IMR-90 (cell line): Measurements from ENCODE around the gene NME7. TPM values are rescaled to one million over a fixed set of nuclear protein-coding genes. Genes with fewer than 3 reads are reported as not detected.
A peak's percentile ranks its signal among the peaks of the same experiment; 100 is the strongest.

Experiments used
- ATAC-seq: fragments of 200-7000 bp; cut with Tn5 transposase; 2 replicates; pipeline ENCODE4 v1.9.1; 2020; ENCODE audit warnings: low read depth, mild to moderate bottlenecking, moderate library complexity
- BruUV-seq: library from RNA; stranded (reverse); fragments of 400-500 nt; replicated peaks from 2 replicates; lab custom pipeline; 2021; lab: Mats Ljungman, UMichigan
- CTCF ChIA-PET: fragments of 300-600 bp; formaldehyde crosslinking; extraction: SDS; loops from one replicate; lab custom pipeline; 2021; ENCODE audit warnings: antibody characterized with exemption; lab: Yijun Ruan, JAX
- POLR2A ChIA-PET: fragments of 300-600 bp; sonication (Branson Sonifier 250); formaldehyde crosslinking; loops from one replicate; lab custom pipeline; 2022; ENCODE audit warnings: antibody characterized with exemption; ENCODE audit not compliant: unreplicated experiment; lab: Charles Lee
- DNase-seq: peaks from one replicate; pipeline ENCODE4 v3.0.0; 2013
- H2AFZ ChIP-seq: replicated peaks from 2 replicates; pipeline ENCODE3; 2013; ENCODE audit warnings: low read length, mild to moderate bottlenecking; ENCODE audit not compliant: poor library complexity
- H2AK5ac ChIP-seq: 2 replicates; pipeline ENCODE4 v1.6.1; 2013; ENCODE audit warnings: low read depth, low read length, inconsistent platforms
- H2AK9ac ChIP-seq: replicated peaks from 2 replicates; pipeline ENCODE3; 2013; ENCODE audit warnings: mild to moderate bottlenecking, low read depth, low read length, moderate library complexity; ENCODE audit not compliant: poor library complexity
- H2BK120ac ChIP-seq: 2 replicates; pipeline ENCODE4 v1.6.1; 2013; ENCODE audit warnings: low read depth, low read length, inconsistent platforms
- H2BK15ac ChIP-seq: 3 replicates; pipeline ENCODE4 v1.6.1; 2013; ENCODE audit warnings: low read depth, low read length, inconsistent platforms
- H2BK20ac ChIP-seq: 2 replicates; pipeline ENCODE4 v1.6.1; 2013; ENCODE audit warnings: low read depth, mild to moderate bottlenecking, inconsistent platforms, low read length, moderate library complexity
- H2BK5ac ChIP-seq: 2 replicates; pipeline ENCODE4 v1.6.1; 2013; ENCODE audit warnings: mild to moderate bottlenecking, low read depth, low read length, inconsistent platforms; ENCODE audit not compliant: poor library complexity, severe bottlenecking
- H3K14ac ChIP-seq: replicated peaks from 2 replicates; pipeline ENCODE4 v1.6.1; 2013; ENCODE audit warnings: low read depth, low read length, inconsistent platforms
- H3K18ac ChIP-seq: 2 replicates; pipeline ENCODE4 v1.6.1; 2013; ENCODE audit warnings: low read depth, low read length, control low read depth
- H3K23ac ChIP-seq: 2 replicates; pipeline ENCODE4 v1.6.1; 2013; ENCODE audit warnings: low read depth, low read length, inconsistent platforms
- H3K27ac ChIP-seq: 2 replicates; pipeline ENCODE4 v1.5.1; 2013; ENCODE audit warnings: mild to moderate bottlenecking, control low read depth, low read length; ENCODE audit not compliant: insufficient read depth
- H3K27me3 ChIP-seq: 2 replicates; pipeline ENCODE4 v1.6.1; 2013; ENCODE audit warnings: low read length; ENCODE audit not compliant: control insufficient read depth, insufficient read depth
- H3K36me3 ChIP-seq: 2 replicates; pipeline ENCODE4 v1.6.1; 2013; ENCODE audit warnings: low read length, mixed read lengths; ENCODE audit not compliant: control insufficient read depth, insufficient read depth
- H3K4ac ChIP-seq: 2 replicates; pipeline ENCODE4 v1.6.1; 2013; ENCODE audit warnings: low read depth, low read length, inconsistent platforms
- H3K4me1 ChIP-seq: 2 replicates; pipeline ENCODE4 v1.6.1; 2013; ENCODE audit warnings: low read length, mixed read lengths; ENCODE audit not compliant: control insufficient read depth, insufficient read depth
- H3K4me2 ChIP-seq: 2 replicates; pipeline ENCODE4 v1.6.1; 2013; ENCODE audit warnings: low read depth, mild to moderate bottlenecking, control low read depth, low read length, moderate library complexity
- H3K4me3 ChIP-seq: 2 replicates; pipeline ENCODE4 v1.5.1; 2013; ENCODE audit warnings: low read depth, mild to moderate bottlenecking, control low read depth, low read length, moderate library complexity; ENCODE audit not compliant: insufficient read depth
- H3K56ac ChIP-seq: 2 replicates; pipeline ENCODE4 v1.6.1; 2013; ENCODE audit warnings: low read length, inconsistent platforms; ENCODE audit not compliant: insufficient read depth; ENCODE audit errors: extremely low read depth
- H3K79me1 ChIP-seq, 2 experiments: 2 replicates each; pipeline ENCODE4 v1.6.1; 2013; ENCODE audit warnings: low read length in 2 of 2, inconsistent platforms in 1 of 2, low read depth in 1 of 2
- H3K9ac ChIP-seq: 2 replicates; pipeline ENCODE4 v1.6.1; 2013; ENCODE audit warnings: low read depth, low read length, control low read depth
- H3K9me1 ChIP-seq: 2 replicates; pipeline ENCODE4 v1.6.1; 2013; ENCODE audit warnings: low read length, inconsistent platforms; ENCODE audit not compliant: insufficient read depth
- H3K9me3 ChIP-seq: 2 replicates; pipeline ENCODE4 v1.6.1; 2013; ENCODE audit warnings: low read length; ENCODE audit not compliant: control insufficient read depth, insufficient read depth
- H4K20me1 ChIP-seq: 2 replicates; pipeline ENCODE4 v1.6.1; 2013; ENCODE audit warnings: low read length, inconsistent platforms; ENCODE audit not compliant: insufficient read depth
- H4K5ac ChIP-seq: 2 replicates; pipeline ENCODE4 v1.6.1; 2013; ENCODE audit warnings: mild to moderate bottlenecking, low read depth, low read length, control low read depth
- H4K8ac ChIP-seq, 2 experiments: 2 replicates each; pipeline ENCODE4 v1.6.1; 2013; ENCODE audit warnings: low read depth in 2 of 2, low read length in 2 of 2, control low read depth in 1 of 2, inconsistent platforms in 1 of 2
- H4K91ac ChIP-seq: 2 replicates; pipeline ENCODE4 v1.6.1; 2013; ENCODE audit warnings: low read depth, low read length, inconsistent platforms; ENCODE audit not compliant: insufficient read depth
- FOS ChIP-seq: fragments of 150-350 bp; IDR thresholded peaks from 2 replicates; pipeline ENCODE4 v1.6.1; 2016; ENCODE audit warnings: low read depth, low read length
- MAFK ChIP-seq: IDR thresholded peaks from 2 replicates; pipeline ENCODE4 v1.6.1; 2012; ENCODE audit warnings: low read depth, low read length, improper control_type of control experiment
- WGBS, 2 experiments: methylation state at CpG; one replicate each; pipeline versions ENCODE4 v1.1.5 to v1.1.7; 2013; ENCODE audit warnings: missing lambda C conversion rate in 2 of 2; ENCODE audit not compliant: insufficient read length in 1 of 2; ENCODE audit errors: extremely low coverage in 2 of 2; 5-methylcytosine and 5-hydroxymethylcytosine counted together
- dilution Hi-C: fragments of 300-500 bp; cut with HindIII; formaldehyde crosslinking; loops from one replicate; pipeline ENCODE4 v1.14.3; 2018; ENCODE audit warnings: low sequenced_read_pairs; ENCODE audit not compliant: unreplicated experiment
- in situ Hi-C: fragments of 300-500 bp; cut with MboI; formaldehyde crosslinking; loops from 3 replicates; pipeline ENCODE4 v1.14.3; 2019; ENCODE audit warnings: low sequenced_read_pairs, inconsistent platforms, mixed read lengths
- intact Hi-C: fragments of 100-400 bp; cut with micrococcal nuclease; formaldehyde crosslinking; loops from 2 replicates; pipeline ENCODE4 v1.10.0; 2022
- polyA plus RNA-seq, 3 experiments: library from polyadenylated mRNA; depleted of rRNA; stranded (reverse); fragments of >200 nt; gene quantifications; 2 replicates each; pipeline ENCODE4 v1.2.3, GENCODE V29; 2012; ENCODE audit warnings: low replicate concordance in 1 of 3
- total RNA-seq: library from RNA; depleted of rRNA; stranded (reverse); fragments of >200 nt; gene quantifications from 2 replicates; pipeline ENCODE4 v1.2.3, GENCODE V29; 2012

The NME7 gene
- total and polyA plus RNA-seq, 2 of the 4 experiments (the other 2 are of a cell fraction): 18.3 to 22.4 TPM

DNA sequence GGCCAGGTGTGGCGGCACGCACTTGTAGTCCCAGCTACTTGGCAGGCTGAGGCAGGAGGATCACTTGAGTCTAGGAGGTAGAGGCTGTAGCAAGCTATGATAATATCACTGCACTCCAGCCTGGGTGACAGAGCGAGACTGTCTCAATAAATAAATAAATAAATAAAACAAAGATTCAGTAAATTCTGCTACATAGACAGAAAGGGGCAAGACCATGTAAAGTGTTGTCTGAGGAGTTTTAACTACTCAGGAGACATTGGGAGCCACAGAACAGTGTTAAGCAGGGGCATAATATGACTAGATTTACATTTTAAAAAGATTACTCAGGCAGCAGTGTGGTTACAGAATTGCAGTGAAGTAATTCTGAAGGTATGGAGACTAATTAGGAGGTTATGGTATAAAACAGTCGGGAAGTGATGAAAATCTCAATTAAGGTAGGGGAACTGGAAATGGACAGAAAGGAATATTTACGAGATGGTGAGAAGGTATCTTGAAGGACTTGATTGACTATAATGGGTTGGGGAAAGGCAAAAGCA is 166.4 kb downstream of the NME7 start:
- Histone ChIP-seq H3K9me3 (no peaks in the 10 kb centered on the region), H2BK15ac (no peak overlapping the region), H2AFZ (no peak overlapping the region), H3K79me1 (0 out of 4 replicates have a peak, but pooled peaks cover 0 to 6% of the 10 kb centered on the region in 2 experiments), H2BK5ac (peak overlapping the region; percentile 70), H3K18ac (peak overlapping the region; percentile 77; the same call in 1 of the 2 replicates), H3K27ac (0 out of 2 replicates have a peak overlapping the region, but pooled peaks have one; percentile 37), H3K36me3 (no peaks in the 10 kb centered on the region), H3K4me2 (peak overlapping the region; percentile 75; the same call in 1 of the 2 replicates), H3K9ac (no peak overlapping the region), H2AK9ac (no peak overlapping the region), H4K91ac (peak overlapping the region; percentile 31), H2AK5ac (peak overlapping the region; percentile 29; the same call in 1 of the 2 replicates), H3K4me3 (no peak overlapping the region), H2BK20ac (peak overlapping the region; percentile 90), H3K23ac (peak overlapping the region; percentile 53; the same call in 1 of the 2 replicates), H3K4me1 (peaks cover 2% of the 10 kb centered on the region; the same call in 1 of the 2 replicates), H3K4ac (no peak overlapping the region; the same call in 1 of the 2 replicates), H3K9me1 (peaks cover 6% of the 10 kb centered on the region; the same call in 1 of the 2 replicates), H3K14ac (0 out of 2 replicates have a peak overlapping the region, but pooled peaks have one; percentile 30), H4K20me1 (no peaks in the 10 kb centered on the region), H4K8ac (peak overlapping the region in 1 of 2 experiments; percentile 7; a peak in 1 of 4 replicates), H4K5ac (no peak overlapping the region; the same call in 1 of the 2 replicates), H3K56ac (no peak overlapping the region), H2BK120ac (peak overlapping the region; percentile 54), H3K27me3 (no peaks in the 10 kb centered on the region)
- DNase-seq (peak; percentile 69), ATAC-seq (peak; percentile 91)
- TF ChIP-seq FOS (no peak), MAFK (peak; percentile 82)
- 77% methylated on average over 4 of the region's 5 CpGs; no CpG with 5 or more reads in 1 of the 2 experiments for WGBS, 2 experiments
- in situ Hi-C loops: no loop called here
- no TSS peak for BruUV-seq
- intact Hi-C loops: no loop called here
- dilution Hi-C loops: no loop called here
- ChIA-PET CTCF (no interaction called here), POLR2A (no interaction called here)
